Cardiac muscle cell (in vitro differentiated cells and primary cell): Measurements from ENCODE around the gene CHST2. TPM values are rescaled to one million over a fixed set of nuclear protein-coding genes. Genes with fewer than 3 reads are reported as not detected.

ENCODE experiments used
- DNase-seq, 2 donors: peaks; one replicate each; pipeline versions ENCODE4 v3.0.0 to v3.0.0-alpha.2; 2010 to 2017; ENCODE audit warnings: low read depth in 1 of 2, low spot score in 1 of 2
- H3K27ac ChIP-seq: fragments of 200-600 bp; sonication (generic); 2 replicates; pipeline ENCODE4 v1.5.1; 2016
- H3K27me3 ChIP-seq: fragments of 200-600 bp; sonication (generic); 2 replicates; pipeline ENCODE4 v1.6.0; 2016; ENCODE audit warnings: control low read depth
- H3K36me3 ChIP-seq: fragments of 200-600 bp; sonication (generic); 2 replicates; pipeline ENCODE4 v1.5.1; 2016; ENCODE audit warnings: control low read depth
- H3K4me1 ChIP-seq: fragments of 200-600 bp; sonication (generic); 2 replicates; pipeline ENCODE4 v1.8.1; 2017; ENCODE audit warnings: low read depth, mild to moderate bottlenecking, mixed run types
- H3K4me3 ChIP-seq: fragments of 200-600 bp; sonication (generic); 2 replicates; pipeline ENCODE4 v1.5.1; 2016; ENCODE audit warnings: mild to moderate bottlenecking
- H3K9me3 ChIP-seq: fragments of 200-600 bp; sonication (generic); 2 replicates; pipeline ENCODE4 v1.5.1; 2017; ENCODE audit warnings: low read depth, mild to moderate bottlenecking, control low read depth
- CTCF ChIP-seq: IDR thresholded peaks from 2 replicates; pipeline ENCODE4 v1.5.1; 2012; ENCODE audit warnings: low read depth, mild to moderate bottlenecking, low read length
- polyA plus RNA-seq: library from polyadenylated mRNA; unstranded; fragments of >200 nt; fragmentation: Nextera tagmentation; extraction: Ambion mirVana; gene quantifications from 2 replicates; pipeline ENCODE4 v1.2.1, GENCODE V29; 2016
- total RNA-seq: library from RNA; depleted of rRNA; stranded (reverse); fragments of >200 nt; gene quantifications from 2 replicates; pipeline ENCODE4 v1.2.3, GENCODE V29; 2016

CHST2 gene
- total and polyA plus RNA-seq, 2 experiments from 2014 or later, result 8.4 to 23.2 TPM

GRCh38 chr3:143122089-143122430 is 2.5 kb downstream of the CHST2 start:
- DNase-seq, result no peak
- Histone ChIP-seq H3K9me3 (no peaks in the 10 kb centered on the region), H3K27me3 (peaks cover 21% of the 10 kb centered on the region), H3K4me3 (no peak overlapping the region), H3K27ac (no peak overlapping the region), H3K4me1 (peaks cover 17% of the 10 kb centered on the region), H3K36me3 (no peaks in the 10 kb centered on the region)
- no peak for TF ChIP-seq CTCF

GRCh38 chr3:143122608-143123352 is 3.2 kb downstream of the CHST2 start:
- Histone ChIP-seq H3K27ac (no peak overlapping the region), H3K4me3 (no peak overlapping the region), H3K36me3 (no peaks in the 10 kb centered on the region), H3K4me1 (peaks cover 17% of the 10 kb centered on the region), H3K9me3 (no peaks in the 10 kb centered on the region), H3K27me3 (peaks cover 19% of the 10 kb centered on the region)
- TF ChIP-seq CTCF, result no peak
- no peak for DNase-seq

- no peak for DNase-seq
- Histone ChIP-seq H3K27ac (no peak overlapping the region), H3K4me1 (peaks cover 17% of the 10 kb centered on the region), H3K4me3 (no peak overlapping the region), H3K9me3 (no peaks in the 10 kb centered on the region), H3K27me3 (peaks cover 12% of the 10 kb centered on the region), H3K36me3 (no peaks in the 10 kb centered on the region)
- TF ChIP-seq CTCF, result no peak
Observed at GRCh38 chr3:143123353-143123984, 3.9 kb downstream of the CHST2 start.

GRCh38 chr3:143124601-143125520 is 5.3 kb downstream of the CHST2 start:
- H3K4me1 ChIP-seq, result peaks cover 17% of the 10 kb centered on the region
- H3K27ac ChIP-seq, result peak overlapping the region; percentile 54
- H3K36me3 ChIP-seq, result no peaks in the 10 kb centered on the region
- TF ChIP-seq CTCF, result no peak
- no peak overlapping the region for H3K4me3 ChIP-seq
- DNase-seq, result peak; percentile 9 to 27
- H3K27me3 ChIP-seq, result peaks cover 10% of the 10 kb centered on the region
- H3K9me3 ChIP-seq, result no peaks in the 10 kb centered on the region

- no peak for TF ChIP-seq CTCF
- Histone ChIP-seq H3K27me3 (no peaks in the 10 kb centered on the region), H3K9me3 (no peaks in the 10 kb centered on the region), H3K4me3 (no peak overlapping the region), H3K27ac (no peak overlapping the region), H3K4me1 (peaks cover 17% of the 10 kb centered on the region), H3K36me3 (no peaks in the 10 kb centered on the region)
- no peak for DNase-seq
Observed at GRCh38 chr3:143127801-143128200, 8.2 kb downstream of the CHST2 start.
